CD4-positive, alpha-beta T cell (primary cell): ENCODE data around the gene NBEAL2. TPM values are rescaled to one million over a fixed set of nuclear protein-coding genes. Genes with fewer than 3 reads are reported as not detected.

ENCODE experiments used
- ATAC-seq: fragments of 200-7000 bp; cut with Tn5 transposase; one replicate; pipeline ENCODE4 v1.10.0; 2022; ENCODE audit warnings: mild to moderate bottlenecking; ENCODE audit not compliant: poor library complexity
- CTCF ChIA-PET: fragments of 350-600 bp; sonication (Branson Sonifier 250); formaldehyde crosslinking; loops from one replicate; lab custom pipeline; 2021; ENCODE audit warnings: antibody characterized with exemption, inconsistent platforms; lab: Charles Lee
- POLR2A ChIA-PET: fragments of 350-600 bp; sonication (Branson Sonifier 250); formaldehyde crosslinking; loops from one replicate; lab custom pipeline; 2021; ENCODE audit warnings: antibody characterized with exemption, inconsistent platforms; lab: Charles Lee
- DNase-seq, 14 experiments: peaks; one replicate each; pipeline ENCODE4 v3.0.0-alpha.2; 2013 to 2020; ENCODE audit warnings: mixed read lengths in 2 of 14
- H3K27ac ChIP-seq, 2 donors: one replicate each; pipeline versions ENCODE4 v1.5.1 to v1.7.0; 2013; ENCODE audit warnings: low read length in 2 of 2, low read depth in 1 of 2, mild to moderate bottlenecking in 1 of 2
- H3K27me3 ChIP-seq, 2 experiments: 1 replicate in 1 of 2; 2 replicates in 1 of 2; pipeline versions ENCODE4 v1.6.1 to v1.7.0; 2013; ENCODE audit warnings: low read length in 2 of 2, control low read depth in 1 of 2, mild to moderate bottlenecking in 1 of 2, moderate library complexity in 1 of 2; ENCODE audit not compliant: insufficient read depth in 2 of 2, control insufficient read depth in 1 of 2
- H3K36me3 ChIP-seq: one replicate; pipeline ENCODE4 v1.6.1; 2013; ENCODE audit warnings: low read length, control low read depth; ENCODE audit not compliant: insufficient read depth
- H3K4me1 ChIP-seq: one replicate; pipeline ENCODE4 v1.6.1; 2013; ENCODE audit warnings: low read length, control low read depth; ENCODE audit not compliant: insufficient read depth
- H3K4me3 ChIP-seq: one replicate; pipeline ENCODE4 v1.5.1; 2013; ENCODE audit warnings: mild to moderate bottlenecking, low read length, moderate library complexity
- H3K9me3 ChIP-seq, 2 experiments: 1 replicate in 1 of 2; 2 replicates in 1 of 2; pipeline versions ENCODE4 v1.6.1 to v1.7.0; 2013; ENCODE audit warnings: low read length in 2 of 2, mild to moderate bottlenecking in 2 of 2, control low read depth in 1 of 2, moderate library complexity in 1 of 2; ENCODE audit not compliant: control insufficient read depth in 1 of 2, insufficient read depth in 1 of 2
- H3K27ac Mint-ChIP-seq: one replicate; pipeline ENCODE4 v1.8.0; 2020; ENCODE audit warnings: mixed read lengths
- H3K27me3 Mint-ChIP-seq: one replicate; pipeline ENCODE4 v1.8.0; 2021; ENCODE audit warnings: mixed read lengths
- H3K36me3 Mint-ChIP-seq: one replicate; pipeline ENCODE4 v1.8.0; 2021; ENCODE audit warnings: low read depth, mixed read lengths
- H3K4me1 Mint-ChIP-seq: one replicate; pipeline ENCODE4 v1.8.0; 2021; ENCODE audit warnings: low read depth, mixed read lengths
- H3K4me3 Mint-ChIP-seq: one replicate; pipeline ENCODE4 v1.8.0; 2020; ENCODE audit warnings: mild to moderate bottlenecking, mixed read lengths
- H3K9me3 Mint-ChIP-seq: one replicate; pipeline ENCODE4 v1.8.0; 2020; ENCODE audit warnings: mixed read lengths
- CTCF ChIP-seq: fragments of 200-600 bp; IDR thresholded peaks from one replicate; pipeline ENCODE4 v1.8.0; 2022; ENCODE audit warnings: antibody characterized with exemption, mild to moderate bottlenecking
- intact Hi-C, 2 experiments: fragments of 100-400 bp; cut with DNase I in 1 of 2; cut with micrococcal nuclease in 1 of 2; formaldehyde crosslinking; loops; one replicate each; pipeline versions ENCODE4 v1.15.1 to v1.9.0; 2023 to 2025; cut with DNase I, micrococcal nuclease
- total RNA-seq, 174 experiments: library from RNA in 2 of 174; stranded (reverse) in 2 of 174; gene quantifications; one replicate each; pipeline ENCODE4 v1.2.3 and lab custom pipeline; 2021 to 2026

The NBEAL2 gene
- total RNA-seq, 2 experiments from 2014 or later, result 163 to 170 TPM

- intact Hi-C loops, result no loop called here
- ChIA-PET POLR2A (interaction anchor here (1.2 kb wide), 1 partner anchor 275 kb away, joined by 3 read pairs; no protein-coding TSS in a partner anchor), CTCF (interaction anchor here (0.9 kb wide), 1 partner anchor 43 kb away, joined by 3 read pairs; no protein-coding TSS in a partner anchor)
- DNase-seq (no peak), ATAC-seq (no peak)
- Histone ChIP-seq H3K9me3 (no peaks in the 10 kb centered on the region), H3K36me3 (no peaks in the 10 kb centered on the region), H3K27ac (no peak overlapping the region), H3K4me3 (no peak overlapping the region), H3K4me1 (peaks cover 95% of the 10 kb centered on the region), H3K27me3 (no peaks in the 10 kb centered on the region)
- H3K27me3 Mint-ChIP-seq, result no peaks in the 10 kb centered on the region
- peaks cover 3% of the 10 kb centered on the region for H3K36me3 Mint-ChIP-seq
- peaks cover 93% of the 10 kb centered on the region for H3K4me1 Mint-ChIP-seq
- peak overlapping the region; percentile 6 for H3K4me3 Mint-ChIP-seq
- H3K9me3 Mint-ChIP-seq, result no peaks in the 10 kb centered on the region
- no peak for TF ChIP-seq CTCF
- H3K27ac Mint-ChIP-seq, result peak overlapping the region; percentile 52
These were observed 26.7 kb upstream of the NBEAL2 start for GRCh38 chr3:46952813-46953212.

- Mint-ChIP-seq H3K27ac (peak overlapping the region; percentile 52), H3K4me1 (peaks cover 93% of the 10 kb centered on the region), H3K4me3 (peak overlapping the region; percentile 23), H3K9me3 (no peaks in the 10 kb centered on the region), H3K27me3 (no peaks in the 10 kb centered on the region), H3K36me3 (peaks cover 1% of the 10 kb centered on the region)
- H3K4me1 ChIP-seq, result peaks cover 90% of the 10 kb centered on the region
- H3K4me3 ChIP-seq, result no peak overlapping the region
- ChIA-PET CTCF (interaction anchor here (0.9 kb wide), 1 partner anchor 44 kb away, joined by 3 read pairs; no protein-coding TSS in a partner anchor), POLR2A (interaction anchor here (0.6 to 1.2 kb wide), 2 partner anchors 23 to 274 kb away, joined by 3 read pairs; no protein-coding TSS in a partner anchor)
- no peaks in the 10 kb centered on the region for H3K27me3 ChIP-seq
- peak overlapping the region in 1 of 2 donors; percentile 3 for H3K27ac ChIP-seq
- no peaks in the 10 kb centered on the region for H3K36me3 ChIP-seq
- ATAC-seq (peak; percentile 55), DNase-seq (peak in 4 of 14 experiments; percentile 17 to 73 (median 48))
- intact Hi-C loops, result no loop called here
- H3K9me3 ChIP-seq, result no peaks in the 10 kb centered on the region
- TF ChIP-seq CTCF, result no peak
These were observed 26.0 kb upstream of the NBEAL2 start for GRCh38 chr3:46953234-46954010.

- peak overlapping the region; percentile 66 for H3K4me3 Mint-ChIP-seq
- TF ChIP-seq CTCF, result no peak
- no peaks in the 10 kb centered on the region for H3K9me3 ChIP-seq
- peak overlapping the region; percentile 52 for H3K27ac Mint-ChIP-seq
- no peaks in the 10 kb centered on the region for H3K27me3 ChIP-seq
- H3K4me1 Mint-ChIP-seq, result peaks cover 93% of the 10 kb centered on the region
- H3K36me3 ChIP-seq, result no peaks in the 10 kb centered on the region
- H3K27me3 Mint-ChIP-seq, result no peaks in the 10 kb centered on the region
- H3K4me3 ChIP-seq, result no peak overlapping the region
- intact Hi-C loops, result no loop called here
- ChIA-PET POLR2A (interaction anchor here (0.6 to 1.1 kb wide), 2 partner anchors 22 to 25 kb away, joined by 3 to 4 read pairs; partner anchors contain the start of gene NBEAL2), CTCF (no interaction called here)
- no peaks in the 10 kb centered on the region for H3K9me3 Mint-ChIP-seq
- H3K36me3 Mint-ChIP-seq, result peaks cover 6% of the 10 kb centered on the region
- no peak for DNase-seq
- H3K27ac ChIP-seq, result peak overlapping the region in 1 of 2 donors; percentile 7
- H3K4me1 ChIP-seq, result peaks cover 90% of the 10 kb centered on the region
- no peak for ATAC-seq
These were observed 25.3 kb upstream of the NBEAL2 start for GRCh38 chr3:46954178-46954577.
